HEK293 (cell line): Measurements from ENCODE around the gene TACC2.

Experiments
- RBAK ChIP-seq: fragments of 450-650 bp; formaldehyde crosslinking; IDR thresholded peaks from 2 replicates; pipeline ENCODE4 v1.5.1; 2016; ENCODE audit warnings: missing biosample characterization, missing genetic modification characterization
- ZBTB1 ChIP-seq: fragments of 450-650 bp; formaldehyde crosslinking; IDR thresholded peaks from 2 replicates; pipeline ENCODE4 v1.5.1; 2016; ENCODE audit warnings: missing biosample characterization, missing genetic modification characterization
- ZNF24 ChIP-seq: fragments of 450-650 bp; formaldehyde crosslinking; IDR thresholded peaks from 2 replicates; pipeline ENCODE4 v1.5.1; 2016; ENCODE audit warnings: missing biosample characterization, missing genetic modification characterization
- ZNF776 ChIP-seq: fragments of 450-650 bp; formaldehyde crosslinking; IDR thresholded peaks from 2 replicates; pipeline ENCODE4 v1.5.0; 2017; ENCODE audit warnings: missing biosample characterization, missing genetic modification characterization, borderline replicate concordance
- ZSCAN30 ChIP-seq: fragments of 450-650 bp; IDR thresholded peaks from 2 replicates; pipeline ENCODE4 v1.5.1; 2018; ENCODE audit warnings: missing biosample characterization, mild to moderate bottlenecking, missing genetic modification characterization, moderate library complexity
- TF ChIP-seq, protein P1 (sequence below): fragments of 450-650 bp; formaldehyde crosslinking; IDR thresholded peaks from 2 replicates; pipeline ENCODE4 v1.5.1; 2016; ENCODE audit warnings: missing biosample characterization, missing genetic modification characterization, low read depth
- TF ChIP-seq, protein P2 (sequence below): fragments of 450-650 bp; formaldehyde crosslinking; IDR thresholded peaks from 2 replicates; pipeline ENCODE4 v1.5.1; 2017; ENCODE audit warnings: missing biosample characterization, missing genetic modification characterization
- TF ChIP-seq, protein P3 (sequence below): fragments of 450-650 bp; formaldehyde crosslinking; IDR thresholded peaks from 2 replicates; pipeline ENCODE4 v1.5.1; 2016; ENCODE audit warnings: missing biosample characterization, missing genetic modification characterization
- TF ChIP-seq, protein P4 (sequence below): fragments of 450-650 bp; formaldehyde crosslinking; IDR thresholded peaks from 2 replicates; pipeline ENCODE4 v1.5.1; 2016; ENCODE audit warnings: missing biosample characterization, missing genetic modification characterization
- TF ChIP-seq, protein P5 (sequence below): fragments of 450-650 bp; formaldehyde crosslinking; conservative IDR thresholded peaks from 2 replicates; pipeline ENCODE4 v1.5.1; 2016; ENCODE audit warnings: low read depth, missing biosample characterization, missing genetic modification characterization
- TF ChIP-seq, protein P6 (sequence below): fragments of 450-650 bp; formaldehyde crosslinking; IDR thresholded peaks from 2 replicates; pipeline ENCODE4 v1.5.1; 2016; ENCODE audit warnings: missing biosample characterization, missing genetic modification characterization

DNA sequence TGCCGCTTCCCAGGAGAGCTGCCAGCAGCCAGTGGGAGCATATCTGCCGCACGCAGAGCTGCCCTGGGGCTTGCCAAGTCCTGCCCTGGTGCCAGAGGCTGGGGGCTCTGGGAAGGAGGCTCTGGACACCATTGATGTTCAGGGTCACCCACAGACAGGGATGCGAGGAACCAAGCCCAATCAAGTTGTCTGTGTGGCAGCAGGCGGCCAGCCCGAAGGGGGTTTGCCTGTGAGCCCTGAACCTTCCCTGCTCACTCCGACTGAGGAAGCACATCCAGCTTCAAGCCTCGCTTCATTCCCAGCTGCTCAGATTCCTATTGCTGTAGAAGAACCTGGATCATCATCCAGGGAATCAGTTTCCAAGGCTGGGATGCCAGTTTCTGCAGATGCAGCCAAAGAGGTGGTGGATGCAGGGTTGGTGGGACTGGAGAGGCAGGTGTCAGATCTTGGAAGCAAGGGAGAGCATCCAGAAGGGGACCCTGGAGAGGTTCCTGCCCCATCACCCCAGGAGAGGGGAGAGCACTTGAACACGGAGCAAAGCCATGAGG, 94.6 kb downstream of the TACC2 start:
- TF ChIP-seq, protein P1, sequence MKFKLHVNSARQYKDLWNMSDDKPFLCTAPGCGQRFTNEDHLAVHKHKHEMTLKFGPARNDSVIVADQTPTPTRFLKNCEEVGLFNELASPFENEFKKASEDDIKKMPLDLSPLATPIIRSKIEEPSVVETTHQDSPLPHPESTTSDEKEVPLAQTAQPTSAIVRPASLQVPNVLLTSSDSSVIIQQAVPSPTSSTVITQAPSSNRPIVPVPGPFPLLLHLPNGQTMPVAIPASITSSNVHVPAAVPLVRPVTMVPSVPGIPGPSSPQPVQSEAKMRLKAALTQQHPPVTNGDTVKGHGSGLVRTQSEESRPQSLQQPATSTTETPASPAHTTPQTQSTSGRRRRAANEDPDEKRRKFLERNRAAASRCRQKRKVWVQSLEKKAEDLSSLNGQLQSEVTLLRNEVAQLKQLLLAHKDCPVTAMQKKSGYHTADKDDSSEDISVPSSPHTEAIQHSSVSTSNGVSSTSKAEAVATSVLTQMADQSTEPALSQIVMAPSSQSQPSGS, result no peak
- TF ChIP-seq ZNF24 (tag by site-specific recombination) (no peak), RBAK (tag by site-specific recombination) (no peak), ZSCAN30 (tag by site-specific recombination) (no peak), ZBTB1 (tag by site-specific recombination) (no peak), ZNF776 (tag by site-specific recombination) (no peak)
- TF ChIP-seq, protein P2, sequence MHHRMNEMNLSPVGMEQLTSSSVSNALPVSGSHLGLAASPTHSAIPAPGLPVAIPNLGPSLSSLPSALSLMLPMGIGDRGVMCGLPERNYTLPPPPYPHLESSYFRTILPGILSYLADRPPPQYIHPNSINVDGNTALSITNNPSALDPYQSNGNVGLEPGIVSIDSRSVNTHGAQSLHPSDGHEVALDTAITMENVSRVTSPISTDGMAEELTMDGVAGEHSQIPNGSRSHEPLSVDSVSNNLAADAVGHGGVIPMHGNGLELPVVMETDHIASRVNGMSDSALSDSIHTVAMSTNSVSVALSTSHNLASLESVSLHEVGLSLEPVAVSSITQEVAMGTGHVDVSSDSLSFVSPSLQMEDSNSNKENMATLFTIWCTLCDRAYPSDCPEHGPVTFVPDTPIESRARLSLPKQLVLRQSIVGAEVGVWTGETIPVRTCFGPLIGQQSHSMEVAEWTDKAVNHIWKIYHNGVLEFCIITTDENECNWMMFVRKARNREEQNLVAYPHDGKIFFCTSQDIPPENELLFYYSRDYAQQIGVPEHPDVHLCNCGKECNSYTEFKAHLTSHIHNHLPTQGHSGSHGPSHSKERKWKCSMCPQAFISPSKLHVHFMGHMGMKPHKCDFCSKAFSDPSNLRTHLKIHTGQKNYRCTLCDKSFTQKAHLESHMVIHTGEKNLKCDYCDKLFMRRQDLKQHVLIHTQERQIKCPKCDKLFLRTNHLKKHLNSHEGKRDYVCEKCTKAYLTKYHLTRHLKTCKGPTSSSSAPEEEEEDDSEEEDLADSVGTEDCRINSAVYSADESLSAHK (tag by site-specific recombination), result no peak
- TF ChIP-seq, protein P3, sequence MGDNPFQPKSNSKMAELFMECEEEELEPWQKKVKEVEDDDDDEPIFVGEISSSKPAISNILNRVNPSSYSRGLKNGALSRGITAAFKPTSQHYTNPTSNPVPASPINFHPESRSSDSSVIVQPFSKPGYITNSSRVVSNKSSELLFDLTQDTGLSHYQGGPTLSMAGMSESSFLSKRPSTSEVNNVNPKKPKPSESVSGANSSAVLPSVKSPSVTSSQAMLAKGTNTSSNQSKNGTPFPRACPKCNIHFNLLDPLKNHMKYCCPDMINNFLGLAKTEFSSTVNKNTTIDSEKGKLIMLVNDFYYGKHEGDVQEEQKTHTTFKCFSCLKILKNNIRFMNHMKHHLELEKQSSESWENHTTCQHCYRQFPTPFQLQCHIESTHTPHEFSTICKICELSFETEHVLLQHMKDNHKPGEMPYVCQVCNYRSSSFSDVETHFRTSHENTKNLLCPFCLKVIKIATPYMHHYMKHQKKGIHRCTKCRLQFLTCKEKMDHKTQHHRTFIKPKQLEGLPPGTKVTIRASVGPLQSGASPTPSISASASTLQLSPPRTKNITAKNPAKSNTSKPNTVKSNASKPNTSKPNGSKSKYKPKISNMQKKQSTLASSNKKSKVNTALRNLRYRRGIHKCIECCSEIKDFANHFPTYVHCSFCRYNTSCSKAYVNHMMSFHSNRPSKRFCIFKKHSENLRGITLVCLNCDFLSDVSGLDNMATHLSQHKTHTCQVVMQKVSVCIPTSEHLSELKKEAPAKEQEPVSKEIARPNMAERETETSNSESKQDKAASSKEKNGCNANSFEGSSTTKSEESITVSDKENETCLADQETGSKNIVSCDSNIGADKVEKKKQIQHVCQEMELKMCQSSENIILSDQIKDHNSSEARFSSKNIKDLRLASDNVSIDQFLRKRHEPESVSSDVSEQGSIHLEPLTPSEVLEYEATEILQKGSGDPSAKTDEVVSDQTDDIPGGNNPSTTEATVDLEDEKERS, result no peak
- TF ChIP-seq, protein P4, sequence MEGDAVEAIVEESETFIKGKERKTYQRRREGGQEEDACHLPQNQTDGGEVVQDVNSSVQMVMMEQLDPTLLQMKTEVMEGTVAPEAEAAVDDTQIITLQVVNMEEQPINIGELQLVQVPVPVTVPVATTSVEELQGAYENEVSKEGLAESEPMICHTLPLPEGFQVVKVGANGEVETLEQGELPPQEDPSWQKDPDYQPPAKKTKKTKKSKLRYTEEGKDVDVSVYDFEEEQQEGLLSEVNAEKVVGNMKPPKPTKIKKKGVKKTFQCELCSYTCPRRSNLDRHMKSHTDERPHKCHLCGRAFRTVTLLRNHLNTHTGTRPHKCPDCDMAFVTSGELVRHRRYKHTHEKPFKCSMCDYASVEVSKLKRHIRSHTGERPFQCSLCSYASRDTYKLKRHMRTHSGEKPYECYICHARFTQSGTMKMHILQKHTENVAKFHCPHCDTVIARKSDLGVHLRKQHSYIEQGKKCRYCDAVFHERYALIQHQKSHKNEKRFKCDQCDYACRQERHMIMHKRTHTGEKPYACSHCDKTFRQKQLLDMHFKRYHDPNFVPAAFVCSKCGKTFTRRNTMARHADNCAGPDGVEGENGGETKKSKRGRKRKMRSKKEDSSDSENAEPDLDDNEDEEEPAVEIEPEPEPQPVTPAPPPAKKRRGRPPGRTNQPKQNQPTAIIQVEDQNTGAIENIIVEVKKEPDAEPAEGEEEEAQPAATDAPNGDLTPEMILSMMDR (tag by site-specific recombination), result no peak
- TF ChIP-seq, protein P5, sequence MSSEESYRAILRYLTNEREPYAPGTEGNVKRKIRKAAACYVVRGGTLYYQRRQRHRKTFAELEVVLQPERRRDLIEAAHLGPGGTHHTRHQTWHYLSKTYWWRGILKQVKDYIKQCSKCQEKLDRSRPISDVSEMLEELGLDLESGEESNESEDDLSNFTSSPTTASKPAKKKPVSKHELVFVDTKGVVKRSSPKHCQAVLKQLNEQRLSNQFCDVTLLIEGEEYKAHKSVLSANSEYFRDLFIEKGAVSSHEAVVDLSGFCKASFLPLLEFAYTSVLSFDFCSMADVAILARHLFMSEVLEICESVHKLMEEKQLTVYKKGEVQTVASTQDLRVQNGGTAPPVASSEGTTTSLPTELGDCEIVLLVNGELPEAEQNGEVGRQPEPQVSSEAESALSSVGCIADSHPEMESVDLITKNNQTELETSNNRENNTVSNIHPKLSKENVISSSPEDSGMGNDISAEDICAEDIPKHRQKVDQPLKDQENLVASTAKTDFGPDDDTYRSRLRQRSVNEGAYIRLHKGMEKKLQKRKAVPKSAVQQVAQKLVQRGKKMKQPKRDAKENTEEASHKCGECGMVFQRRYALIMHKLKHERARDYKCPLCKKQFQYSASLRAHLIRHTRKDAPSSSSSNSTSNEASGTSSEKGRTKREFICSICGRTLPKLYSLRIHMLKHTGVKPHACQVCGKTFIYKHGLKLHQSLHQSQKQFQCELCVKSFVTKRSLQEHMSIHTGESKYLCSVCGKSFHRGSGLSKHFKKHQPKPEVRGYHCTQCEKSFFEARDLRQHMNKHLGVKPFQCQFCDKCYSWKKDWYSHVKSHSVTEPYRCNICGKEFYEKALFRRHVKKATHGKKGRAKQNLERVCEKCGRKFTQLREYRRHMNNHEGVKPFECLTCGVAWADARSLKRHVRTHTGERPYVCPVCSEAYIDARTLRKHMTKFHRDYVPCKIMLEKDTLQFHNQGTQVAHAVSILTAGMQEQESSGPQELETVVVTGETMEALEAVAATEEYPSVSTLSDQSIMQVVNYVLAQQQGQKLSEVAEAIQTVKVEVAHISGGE (tag by site-specific recombination), result no peak
- TF ChIP-seq, protein P6, sequence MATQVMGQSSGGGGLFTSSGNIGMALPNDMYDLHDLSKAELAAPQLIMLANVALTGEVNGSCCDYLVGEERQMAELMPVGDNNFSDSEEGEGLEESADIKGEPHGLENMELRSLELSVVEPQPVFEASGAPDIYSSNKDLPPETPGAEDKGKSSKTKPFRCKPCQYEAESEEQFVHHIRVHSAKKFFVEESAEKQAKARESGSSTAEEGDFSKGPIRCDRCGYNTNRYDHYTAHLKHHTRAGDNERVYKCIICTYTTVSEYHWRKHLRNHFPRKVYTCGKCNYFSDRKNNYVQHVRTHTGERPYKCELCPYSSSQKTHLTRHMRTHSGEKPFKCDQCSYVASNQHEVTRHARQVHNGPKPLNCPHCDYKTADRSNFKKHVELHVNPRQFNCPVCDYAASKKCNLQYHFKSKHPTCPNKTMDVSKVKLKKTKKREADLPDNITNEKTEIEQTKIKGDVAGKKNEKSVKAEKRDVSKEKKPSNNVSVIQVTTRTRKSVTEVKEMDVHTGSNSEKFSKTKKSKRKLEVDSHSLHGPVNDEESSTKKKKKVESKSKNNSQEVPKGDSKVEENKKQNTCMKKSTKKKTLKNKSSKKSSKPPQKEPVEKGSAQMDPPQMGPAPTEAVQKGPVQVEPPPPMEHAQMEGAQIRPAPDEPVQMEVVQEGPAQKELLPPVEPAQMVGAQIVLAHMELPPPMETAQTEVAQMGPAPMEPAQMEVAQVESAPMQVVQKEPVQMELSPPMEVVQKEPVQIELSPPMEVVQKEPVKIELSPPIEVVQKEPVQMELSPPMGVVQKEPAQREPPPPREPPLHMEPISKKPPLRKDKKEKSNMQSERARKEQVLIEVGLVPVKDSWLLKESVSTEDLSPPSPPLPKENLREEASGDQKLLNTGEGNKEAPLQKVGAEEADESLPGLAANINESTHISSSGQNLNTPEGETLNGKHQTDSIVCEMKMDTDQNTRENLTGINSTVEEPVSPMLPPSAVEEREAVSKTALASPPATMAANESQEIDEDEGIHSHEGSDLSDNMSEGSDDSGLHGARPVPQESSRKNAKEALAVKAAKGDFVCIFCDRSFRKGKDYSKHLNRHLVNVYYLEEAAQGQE (tag by site-specific recombination), result no peak
